PC-3 (cell line): ENCODE data around the gene THEM4. TPM values are rescaled to one million over a fixed set of nuclear protein-coding genes. Genes with fewer than 3 reads are reported as not detected.

Experiments
- ATAC-seq: fragments of 200-7000 bp; cut with Tn5 transposase; 2 replicates; pipeline ENCODE4 v1.9.1; 2020; ENCODE audit warnings: mild to moderate bottlenecking, moderate library complexity
- Bru-seq: library from RNA; stranded (reverse); fragments of 400-500 nt; gene quantifications from one replicate; lab custom pipeline; 2021; lab: Mats Ljungman, UMichigan
- BruChase-seq, 2 experiments: library from RNA; stranded (reverse); fragments of 400-500 nt; gene quantifications; one replicate each; lab custom pipeline; 2021; lab: Mats Ljungman, UMichigan
- BruUV-seq: library from RNA; stranded (reverse); fragments of 400-500 nt; replicated peaks from 2 replicates; lab custom pipeline; 2021; lab: Mats Ljungman, UMichigan
- CTCF ChIA-PET: fragments of 300-600 bp; sonication (Branson Sonifier 250); formaldehyde crosslinking; loops from one replicate; lab custom pipeline; 2022; ENCODE audit warnings: antibody characterized with exemption; lab: Charles Lee
- POLR2A ChIA-PET: fragments of 300-600 bp; sonication (Branson Sonifier 250); formaldehyde crosslinking; loops from one replicate; lab custom pipeline; 2022; ENCODE audit warnings: antibody characterized with exemption; ENCODE audit not compliant: unreplicated experiment; lab: Charles Lee
- DNase-seq: peaks from one replicate; pipeline ENCODE4 v3.0.0-alpha.2; 2015
- H2AFZ ChIP-seq: fragments of 300-600 bp; sonication (generic); 2 replicates; pipeline ENCODE4 v1.6.0; 2016; ENCODE audit warnings: antibody characterized with exemption, low read length
- H3F3A ChIP-seq: fragments of 300-600 bp; sonication (generic); one replicate; pipeline ENCODE4 v1.6.0; 2017; ENCODE audit warnings: antibody characterized with exemption, low read length, control low read depth, mild to moderate bottlenecking; ENCODE audit not compliant: unreplicated experiment
- H3K27ac ChIP-seq: fragments of 300-600 bp; sonication (generic); 2 replicates; pipeline ENCODE4 v1.5.1; 2016; ENCODE audit warnings: mild to moderate bottlenecking, low read length
- H3K27me3 ChIP-seq: fragments of 300-600 bp; sonication (generic); 2 replicates; pipeline ENCODE4 v1.6.1; 2016; ENCODE audit warnings: low read length, mixed read lengths
- H3K36me3 ChIP-seq: fragments of 300-600 bp; sonication (generic); 2 replicates; pipeline ENCODE4 v1.6.1; 2016; ENCODE audit warnings: low read depth, mixed run types, low read length, mixed read lengths
- H3K4me1 ChIP-seq: fragments of 300-600 bp; sonication (generic); 2 replicates; pipeline ENCODE4 v1.5.1; 2016; ENCODE audit warnings: low read length; ENCODE audit not compliant: insufficient read depth
- H3K4me2 ChIP-seq: fragments of 300-600 bp; sonication (generic); 2 replicates; pipeline ENCODE4 v1.6.0; 2016; ENCODE audit warnings: low read length
- H3K4me3 ChIP-seq: fragments of 300-600 bp; sonication (generic); 2 replicates; pipeline ENCODE4 v1.5.1; 2016; ENCODE audit warnings: mild to moderate bottlenecking, low read length, mixed read lengths
- H3K79me2 ChIP-seq: fragments of 300-600 bp; sonication (generic); 2 replicates; pipeline ENCODE4 v1.6.1; 2017; ENCODE audit warnings: low read length, mixed read lengths
- H3K9ac ChIP-seq: fragments of 300-600 bp; sonication (generic); 2 replicates; pipeline ENCODE4 v1.6.0; 2016; ENCODE audit warnings: mild to moderate bottlenecking, low read length
- H3K9me2 ChIP-seq: fragments of 300-600 bp; sonication (generic); replicated peaks from 2 replicates; pipeline ENCODE4 v1.6.1; 2016; ENCODE audit warnings: mixed run types, low read length, mixed read lengths
- H3K9me3 ChIP-seq: fragments of 300-600 bp; sonication (generic); 2 replicates; pipeline ENCODE4 v1.6.1; 2016; ENCODE audit warnings: low read length, mixed read lengths
- H4K20me1 ChIP-seq: fragments of 300-600 bp; sonication (generic); 2 replicates; pipeline ENCODE4 v1.6.1; 2016; ENCODE audit warnings: low read length, mixed read lengths
- EZH2 ChIP-seq: fragments of 300-600 bp; sonication (generic); IDR thresholded peaks from one replicate; pipeline ENCODE4 v1.6.1; 2017; ENCODE audit warnings: antibody characterized with exemption, mild to moderate bottlenecking, low read length; ENCODE audit not compliant: unreplicated experiment
- EZH2phosphoT487 ChIP-seq: fragments of 300-600 bp; sonication (generic); IDR thresholded peaks from 2 replicates; pipeline ENCODE4 v1.6.1; 2018; ENCODE audit warnings: mild to moderate bottlenecking, antibody characterized with exemption, low read length, borderline replicate concordance
- intact Hi-C: fragments of 100-400 bp; cut with micrococcal nuclease; formaldehyde crosslinking; loops from 2 replicates; pipeline ENCODE4 v1.9.0; 2023
- long read RNA-seq: library from polyadenylated mRNA; unstranded; transcript quantifications from one replicate; pipeline ENCODE4 v2.0.0, GENCODE V29; 2021; ENCODE audit not compliant: unreplicated experiment
- total RNA-seq: library from RNA; depleted of rRNA; stranded (reverse); fragments of >200 nt; gene quantifications from 2 replicates; pipeline ENCODE4 v1.2.3, GENCODE V29; 2014; rRNA removed
- TF ChIP-seq, protein P1 (sequence below): fragments of 300-600 bp; sonication (generic); conservative IDR thresholded peaks from 2 replicates; pipeline ENCODE4 v1.5.1; 2017; ENCODE audit warnings: antibody characterized with exemption, low read depth, mild to moderate bottlenecking, low read length

The THEM4 gene
- total RNA-seq, result 18.1 and 19.6 TPM in 2 replicates
- percentile 75 among the genes with signal in this experiment for Bru-seq, nascent RNA
- BruChase-seq, experiment 1, labeled RNA remaining after a 6-hour chase, result percentile 70 among the genes with signal in this experiment
- percentile 68 among the genes with signal in this experiment for BruChase-seq, experiment 2, labeled RNA remaining after a 2-hour chase
- long read RNA-seq, transcript THEM4-202 (7 exons, 1,832 nt), result major isoform, 7 of 25 reads
- long read RNA-seq, transcript THEM4-201 (6 exons, 2,377 nt), result major isoform, 7 of 25 reads
- long read RNA-seq, partial matches to known transcripts, result 1 of 25 reads
- long read RNA-seq, other reads (novel, unspliced or antisense), result 8 of 25 reads

DNA sequence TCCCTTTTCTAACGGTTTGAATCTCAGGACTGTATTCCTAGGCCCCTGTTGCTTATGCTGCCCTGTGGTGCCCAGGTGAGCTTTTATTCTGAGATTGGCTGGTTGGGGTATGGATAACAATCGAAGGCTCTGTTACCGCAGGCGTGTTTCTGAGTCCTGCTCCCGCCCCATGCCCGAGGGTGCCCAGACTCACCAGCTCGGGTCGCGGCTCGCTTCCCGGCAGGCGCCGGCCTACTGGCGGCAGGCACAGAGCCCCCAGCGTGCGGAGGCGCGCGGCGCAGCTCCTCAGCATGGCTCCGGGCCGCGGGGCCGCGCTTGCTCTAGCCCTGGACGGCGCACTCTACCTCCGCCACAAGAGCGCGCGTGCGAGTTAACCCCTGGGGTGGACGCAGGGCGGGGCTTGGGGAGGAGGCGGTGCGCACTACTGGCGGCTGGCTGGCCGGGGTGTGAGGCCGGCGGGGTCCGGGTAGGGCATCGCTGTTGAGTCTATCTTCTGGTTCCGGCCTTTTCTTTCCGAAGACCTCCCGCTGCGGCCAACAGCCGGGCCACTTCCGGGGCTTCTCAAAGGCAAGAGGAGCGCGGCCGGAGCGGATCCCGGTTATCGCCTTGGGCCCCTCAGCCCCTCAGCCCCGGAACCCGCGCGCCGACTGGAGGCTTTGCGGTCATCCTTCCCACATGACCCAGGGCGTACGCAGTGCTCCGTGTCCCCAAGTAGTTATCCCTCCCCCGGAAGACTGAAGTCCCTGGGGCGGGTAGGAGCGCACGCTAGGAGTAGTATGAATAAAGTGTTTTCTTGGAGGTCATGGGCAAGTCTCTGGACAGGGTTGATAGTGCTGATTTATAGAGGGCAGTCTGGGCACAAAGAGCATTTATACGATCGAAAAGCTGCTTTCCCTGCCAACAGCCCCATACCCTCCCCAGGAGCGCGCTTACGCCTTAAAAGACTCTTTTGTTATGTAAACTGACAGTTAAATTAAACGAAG is at the start of gene THEM4:
Gene THEM4 (minus strand): TSS at position 345 of the 983 bp plus-strand sequence. CDS start 53 bp downstream, at position 292.
- ATAC-seq, result peak; percentile 97
- H3K79me2 ChIP-seq, result peaks cover 18% of the 10 kb centered on the region; the same call in 1 of the 2 replicates

GRCh38 chr1:151958959-151959358 is 49.6 kb upstream of the THEM4 start:
- Histone ChIP-seq H3K27me3 (no peaks in the 10 kb centered on the region), H2AFZ (no peak overlapping the region), H3K27ac (no peak overlapping the region), H3K9me2 (no peaks in the 10 kb centered on the region), H3K9me3 (no peaks in the 10 kb centered on the region), H4K20me1 (no peaks in the 10 kb centered on the region), H3K36me3 (no peaks in the 10 kb centered on the region), H3K79me2 (no peaks in the 10 kb centered on the region), H3K4me3 (no peak overlapping the region), H3F3A (no peaks in the 10 kb centered on the region), H3K4me2 (no peak overlapping the region), H3K9ac (no peak overlapping the region), H3K4me1 (no peaks in the 10 kb centered on the region)
- no TSS peak for BruUV-seq
- POLR2A ChIA-PET, result no interaction called here
- DNase-seq (no peak), ATAC-seq (no peak)
- CTCF ChIA-PET, result no interaction called here
- intact Hi-C loops, result no loop called here
- TF ChIP-seq, protein P1, sequence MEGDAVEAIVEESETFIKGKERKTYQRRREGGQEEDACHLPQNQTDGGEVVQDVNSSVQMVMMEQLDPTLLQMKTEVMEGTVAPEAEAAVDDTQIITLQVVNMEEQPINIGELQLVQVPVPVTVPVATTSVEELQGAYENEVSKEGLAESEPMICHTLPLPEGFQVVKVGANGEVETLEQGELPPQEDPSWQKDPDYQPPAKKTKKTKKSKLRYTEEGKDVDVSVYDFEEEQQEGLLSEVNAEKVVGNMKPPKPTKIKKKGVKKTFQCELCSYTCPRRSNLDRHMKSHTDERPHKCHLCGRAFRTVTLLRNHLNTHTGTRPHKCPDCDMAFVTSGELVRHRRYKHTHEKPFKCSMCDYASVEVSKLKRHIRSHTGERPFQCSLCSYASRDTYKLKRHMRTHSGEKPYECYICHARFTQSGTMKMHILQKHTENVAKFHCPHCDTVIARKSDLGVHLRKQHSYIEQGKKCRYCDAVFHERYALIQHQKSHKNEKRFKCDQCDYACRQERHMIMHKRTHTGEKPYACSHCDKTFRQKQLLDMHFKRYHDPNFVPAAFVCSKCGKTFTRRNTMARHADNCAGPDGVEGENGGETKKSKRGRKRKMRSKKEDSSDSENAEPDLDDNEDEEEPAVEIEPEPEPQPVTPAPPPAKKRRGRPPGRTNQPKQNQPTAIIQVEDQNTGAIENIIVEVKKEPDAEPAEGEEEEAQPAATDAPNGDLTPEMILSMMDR, result no peak
- no peak for TF ChIP-seq EZH2phosphoT487
- no peak for TF ChIP-seq EZH2

More for the DNA sequence above, at the start of gene THEM4:
- H3K4me3 ChIP-seq, result peak within 1 kb of the TSS; percentile 86
- H3K9ac ChIP-seq, result peak within 1 kb of the TSS; percentile 83
- H3K9me2 ChIP-seq, result no peaks in the 10 kb centered on the region
- CTCF ChIA-PET, result interaction anchor here (0.5 to 1.1 kb wide), 2 partner anchors 19 to 70 kb away, joined by 4 read pairs; partner anchors contain the start of gene C2CD4D
- H3K27ac ChIP-seq, result peak within 1 kb of the TSS; percentile 53
- peak within 1 kb of the TSS; percentile 93 for H3K4me2 ChIP-seq
- H4K20me1 ChIP-seq, result no peaks in the 10 kb centered on the region
- no peaks in the 10 kb centered on the region for H3K27me3 ChIP-seq
- POLR2A ChIA-PET, result interaction anchor here (0.6 to 1.0 kb wide), 7 partner anchors 19 to 268 kb away, joined by 3 to 6 read pairs (median 4); no protein-coding TSS in a partner anchor
- TF ChIP-seq EZH2, result no peak
- TF ChIP-seq, protein P1, result peak; percentile 37; the same call in 1 of the 2 replicates
- TF ChIP-seq EZH2phosphoT487, result peak; percentile 85
- H3K36me3 ChIP-seq, result peaks cover 13% of the 10 kb centered on the region
- H2AFZ ChIP-seq, result peak within 1 kb of the TSS; percentile 97
- DNase-seq, result peak; percentile 98
- intact Hi-C loops, result no loop called here
- H3F3A ChIP-seq, result no peaks in the 10 kb centered on the region
- peaks cover 11% of the 10 kb centered on the region for H3K4me1 ChIP-seq
- H3K9me3 ChIP-seq, result peaks cover 13% of the 10 kb centered on the region
- BruUV-seq, result TSS peak; percentile 97
